Measurements from ENCODE around the gene APPBP2.

GRCh38 chr17:60451965-60452364 lies 74.1 kb downstream of the APPBP2 start:
- TF ChIP-seq CTCF (IDR thresholded peaks at IDR 0.05) (no peak), MAFK (IDR thresholded peaks at IDR 0.05; ENCODE audit: partially characterized antibody) (no peak), EHMT2 (IDR thresholded peaks at IDR 0.05; ENCODE audit: low read depth) (no peak), RAD21 (conservative IDR thresholded peaks at IDR 0.05 in 1 of 2, IDR thresholded peaks at IDR 0.05 in 1 of 2) (no peak), POLR2A (IDR thresholded peaks at IDR 0.05; ENCODE audit: low read length) (no peak), SMC3 (IDR thresholded peaks at IDR 0.05) (no peak), JUN (IDR thresholded peaks at IDR 0.05) (no peak), HDAC2 (IDR thresholded peaks at IDR 0.05) (no peak), HOXB5 (CRISPR knock-in tag; IDR thresholded peaks at IDR 0.05) (no peak)
- TF ChIP-seq, protein P1, sequence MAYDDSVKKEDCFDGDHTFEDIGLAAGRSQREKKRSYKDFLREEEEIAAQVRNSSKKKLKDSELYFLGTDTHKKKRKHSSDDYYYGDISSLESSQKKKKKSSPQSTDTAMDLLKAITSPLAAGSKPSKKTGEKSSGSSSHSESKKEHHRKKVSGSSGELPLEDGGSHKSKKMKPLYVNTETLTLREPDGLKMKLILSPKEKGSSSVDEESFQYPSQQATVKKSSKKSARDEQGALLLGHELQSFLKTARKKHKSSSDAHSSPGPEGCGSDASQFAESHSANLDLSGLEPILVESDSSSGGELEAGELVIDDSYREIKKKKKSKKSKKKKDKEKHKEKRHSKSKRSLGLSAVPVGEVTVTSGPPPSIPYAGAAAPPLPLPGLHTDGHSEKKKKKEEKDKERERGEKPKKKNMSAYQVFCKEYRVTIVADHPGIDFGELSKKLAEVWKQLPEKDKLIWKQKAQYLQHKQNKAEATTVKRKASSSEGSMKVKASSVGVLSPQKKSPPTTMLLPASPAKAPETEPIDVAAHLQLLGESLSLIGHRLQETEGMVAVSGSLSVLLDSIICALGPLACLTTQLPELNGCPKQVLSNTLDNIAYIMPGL (CRISPR knock-in tag; IDR thresholded peaks at IDR 0.05; ENCODE audit: borderline replicate concordance), result no peak
- TF ChIP-seq, protein P2, sequence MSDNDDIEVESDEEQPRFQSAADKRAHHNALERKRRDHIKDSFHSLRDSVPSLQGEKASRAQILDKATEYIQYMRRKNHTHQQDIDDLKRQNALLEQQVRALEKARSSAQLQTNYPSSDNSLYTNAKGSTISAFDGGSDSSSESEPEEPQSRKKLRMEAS (IDR thresholded peaks at IDR 0.05), result no peak

All from A549 (cell line).